ENCODE measurements around the gene FAM124A.

The FAM124A gene, protein sequence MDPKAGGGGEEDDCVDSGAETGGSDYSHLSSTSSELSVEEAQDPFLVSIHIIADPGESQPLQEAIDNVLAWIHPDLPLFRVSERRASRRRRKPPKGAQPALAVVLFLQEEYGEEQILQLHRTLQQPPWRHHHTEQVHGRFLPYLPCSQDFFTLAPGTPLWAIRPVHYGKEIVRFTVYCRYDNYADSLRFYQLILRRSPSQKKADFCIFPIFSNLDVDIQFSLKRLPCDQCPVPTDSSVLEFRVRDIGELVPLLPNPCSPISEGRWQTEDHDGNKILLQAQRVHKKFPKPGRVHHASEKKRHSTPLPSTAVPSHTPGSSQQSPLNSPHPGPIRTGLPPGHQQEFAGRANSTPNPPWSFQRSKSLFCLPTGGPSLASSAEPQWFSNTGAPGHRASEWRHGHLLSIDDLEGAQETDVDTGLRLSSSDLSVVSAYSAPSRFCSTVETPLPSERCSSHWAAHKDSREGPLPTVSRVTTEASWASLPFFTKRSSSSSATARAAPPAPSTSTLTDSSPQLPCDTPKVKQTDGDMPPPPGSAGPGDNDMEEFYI

DNA sequence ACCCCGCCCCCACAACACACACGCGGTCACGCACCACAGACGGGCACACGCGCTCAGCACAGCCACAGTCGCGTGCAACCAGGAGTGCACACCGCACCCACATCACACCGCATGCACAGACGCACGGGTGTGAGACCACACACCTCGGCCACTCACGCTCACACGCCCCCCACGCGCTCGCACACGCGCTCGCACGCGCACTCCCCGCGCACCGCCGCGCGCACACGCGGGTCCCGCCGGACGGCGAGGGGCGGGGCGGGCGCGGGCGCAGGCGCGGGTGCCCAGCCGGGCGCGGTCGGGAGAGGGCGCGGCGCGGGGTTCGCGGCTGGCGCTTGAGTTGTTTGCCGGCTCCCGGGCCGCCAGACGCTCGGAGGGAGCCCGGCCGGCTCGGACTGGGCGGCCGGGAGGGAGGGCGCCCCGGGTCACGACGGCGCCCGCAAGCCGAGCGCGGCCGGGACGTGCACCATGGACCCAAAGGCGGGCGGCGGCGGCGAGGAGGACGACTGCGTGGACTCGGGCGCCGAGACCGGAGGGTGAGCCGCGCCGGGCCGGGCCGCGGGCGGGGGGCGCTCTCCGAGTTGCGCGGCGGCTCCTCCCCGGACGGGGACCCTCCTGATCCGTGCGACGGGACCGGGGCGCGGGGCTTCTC lies at the start of gene FAM124A:
FAM124A (plus strand) TSS at position 362 of the 649 bp plus-strand sequence; CDS start at position 466, 104 bp downstream.
- no peaks in the 10 kb centered on the region for H3K4me1 Mint-ChIP-seq (ENCODE audit: low read depth)
- no peak within 1 kb of the TSS for H3K27ac Mint-ChIP-seq
- H3K27me3 Mint-ChIP-seq (ENCODE audit: low read depth), result peaks cover 51% of the 10 kb centered on the region

DNA sequence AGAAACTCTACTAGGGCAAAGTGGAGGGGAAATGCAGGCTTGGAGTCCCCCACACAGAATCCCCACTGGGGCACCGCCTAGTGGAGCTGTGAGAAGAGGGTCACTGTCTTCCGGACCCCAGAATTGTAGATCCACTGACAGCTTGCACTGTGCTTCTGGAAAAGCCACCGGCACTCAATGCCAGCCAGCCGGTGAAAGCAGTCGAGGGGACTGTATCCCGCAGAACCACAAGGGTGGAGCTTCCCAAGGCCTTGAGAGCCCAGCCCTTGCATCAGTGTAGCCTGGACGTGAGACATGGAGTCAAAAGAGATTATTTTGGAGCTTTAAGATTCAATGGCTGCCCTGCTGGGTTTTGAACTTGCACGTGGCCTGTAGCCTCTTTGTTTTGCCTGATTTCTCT lies 47.2 kb upstream of the FAM124A start:
- peaks cover 19% of the 10 kb centered on the region for H3K27me3 Mint-ChIP-seq (ENCODE audit: low read depth)
- H3K27ac Mint-ChIP-seq, result no peak overlapping the region
- no peak overlapping the region for H3K4me3 Mint-ChIP-seq
- no peaks in the 10 kb centered on the region for H3K4me1 Mint-ChIP-seq (ENCODE audit: low read depth)
- no peaks in the 10 kb centered on the region for H3K36me3 Mint-ChIP-seq (ENCODE audit: low read depth)
- H3K9me3 Mint-ChIP-seq, result no peaks in the 10 kb centered on the region

More for the DNA sequence above, at the start of gene FAM124A:
- Mint-ChIP-seq H3K36me3 (ENCODE audit: low read depth) (no peaks in the 10 kb centered on the region), H3K9me3 (no peaks in the 10 kb centered on the region), H3K4me3 (peak within 1 kb of the TSS; percentile 60)

DNA sequence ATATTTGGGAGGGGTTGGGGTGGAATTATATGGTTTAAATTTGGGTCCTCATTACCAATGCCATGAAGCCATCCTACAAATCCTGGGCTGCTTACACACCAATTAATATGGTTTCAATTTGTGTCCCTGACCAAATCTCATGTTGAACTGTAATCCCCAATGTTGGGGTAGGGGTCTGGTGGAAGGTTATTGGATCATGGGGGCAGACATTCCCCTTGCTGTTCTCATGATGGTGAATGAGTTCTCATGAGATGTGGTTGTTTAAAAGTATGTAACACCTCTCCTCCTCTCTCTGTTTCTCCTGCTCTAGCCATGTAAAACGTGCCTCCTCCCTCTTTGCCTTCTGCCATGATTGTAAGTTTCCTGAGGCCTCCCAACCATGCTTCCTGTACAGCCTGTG lies 46.6 kb upstream of the FAM124A start:
- no peaks in the 10 kb centered on the region for H3K36me3 Mint-ChIP-seq (ENCODE audit: low read depth)
- H3K4me3 Mint-ChIP-seq, result no peak overlapping the region
- H3K27ac Mint-ChIP-seq, result no peak overlapping the region
- H3K4me1 Mint-ChIP-seq (ENCODE audit: low read depth), result no peaks in the 10 kb centered on the region
- H3K9me3 Mint-ChIP-seq, result no peaks in the 10 kb centered on the region
- H3K27me3 Mint-ChIP-seq (ENCODE audit: low read depth), result peaks cover 22% of the 10 kb centered on the region

DNA sequence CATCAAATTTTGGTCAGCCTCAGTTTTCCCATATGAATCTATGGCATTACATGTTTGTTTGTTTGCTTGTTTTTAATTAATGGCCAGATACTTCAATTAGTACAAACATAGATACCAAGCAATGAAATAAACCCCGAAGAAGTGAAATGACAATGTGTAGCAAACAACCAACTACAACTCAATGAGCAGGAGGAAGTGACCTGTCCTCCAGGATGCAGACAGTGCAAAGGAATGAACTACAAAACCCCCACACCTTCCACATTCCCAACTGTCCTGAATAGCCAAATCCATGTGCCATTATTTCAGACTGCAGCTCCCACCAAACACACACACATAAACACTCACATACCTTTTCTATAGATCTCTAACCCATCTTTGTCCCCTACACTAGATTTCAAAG lies 45.0 kb upstream of the FAM124A start:
- Mint-ChIP-seq H3K4me3 (no peak overlapping the region), H3K27me3 (ENCODE audit: low read depth) (peaks cover 19% of the 10 kb centered on the region), H3K9me3 (no peaks in the 10 kb centered on the region), H3K27ac (no peak overlapping the region), H3K4me1 (ENCODE audit: low read depth) (no peaks in the 10 kb centered on the region), H3K36me3 (ENCODE audit: low read depth) (no peaks in the 10 kb centered on the region)

DNA sequence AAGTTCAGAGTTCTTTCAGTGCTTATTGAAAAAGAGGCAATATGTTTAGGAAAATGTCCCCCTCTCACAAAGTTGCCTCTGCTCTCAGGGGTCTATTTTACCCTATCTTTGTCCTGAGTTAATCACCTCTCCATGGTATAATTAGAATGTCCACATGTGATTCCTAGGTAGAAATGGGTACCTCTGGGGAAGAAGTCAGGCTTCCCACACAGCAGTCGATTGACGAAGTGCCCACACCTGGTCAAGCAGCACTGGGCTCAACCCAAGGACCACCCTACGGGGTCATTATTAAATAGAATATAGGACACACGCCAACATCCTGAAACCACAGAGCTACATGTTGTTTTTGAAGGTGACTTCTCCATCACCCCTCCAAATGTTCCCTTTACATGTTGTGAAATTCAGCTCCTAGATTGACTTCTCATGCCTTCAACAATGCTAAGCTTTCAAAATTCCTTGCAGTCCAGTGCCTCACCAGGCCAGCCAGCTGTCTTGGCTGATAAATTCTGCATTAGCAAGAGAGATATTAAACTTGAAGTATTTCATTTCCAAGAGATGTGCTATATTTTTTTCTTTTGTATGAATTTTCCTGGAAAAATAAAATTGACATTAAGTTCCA lies 43.6 kb upstream of the FAM124A start:
- H3K36me3 Mint-ChIP-seq (ENCODE audit: low read depth), result no peaks in the 10 kb centered on the region
- no peak overlapping the region for H3K27ac Mint-ChIP-seq
- no peaks in the 10 kb centered on the region for H3K4me1 Mint-ChIP-seq (ENCODE audit: low read depth)
- no peaks in the 10 kb centered on the region for H3K9me3 Mint-ChIP-seq
- H3K4me3 Mint-ChIP-seq, result no peak overlapping the region
- H3K27me3 Mint-ChIP-seq (ENCODE audit: low read depth), result peaks cover 26% of the 10 kb centered on the region

DNA sequence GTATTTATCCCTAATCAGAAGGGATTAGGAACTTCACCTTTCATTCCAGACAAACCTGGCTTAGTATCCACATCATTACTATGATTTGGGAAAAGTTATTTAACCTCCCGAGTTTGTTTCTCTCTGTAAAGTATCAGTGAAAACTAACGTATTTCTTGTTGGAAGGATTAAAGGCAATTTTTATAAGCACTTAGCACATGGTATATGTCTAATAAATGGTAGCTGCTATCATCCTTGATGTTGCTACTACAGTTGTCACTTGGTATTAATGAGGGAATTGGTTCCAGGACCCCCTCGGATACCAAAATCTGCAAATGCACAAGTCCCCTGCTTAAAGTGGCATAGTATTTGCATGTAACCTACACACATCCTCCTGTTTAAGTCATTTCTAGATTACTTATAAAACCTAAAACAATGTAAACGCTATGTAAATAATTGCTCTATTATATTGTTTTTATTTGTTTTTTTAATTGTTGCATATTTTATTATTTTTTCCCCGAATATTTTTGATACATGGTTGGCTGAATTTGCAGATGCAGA lies 42.7 kb upstream of the FAM124A start:
- peaks cover 35% of the 10 kb centered on the region for H3K27me3 Mint-ChIP-seq (ENCODE audit: low read depth)
- H3K4me3 Mint-ChIP-seq, result no peak overlapping the region
- no peaks in the 10 kb centered on the region for H3K4me1 Mint-ChIP-seq (ENCODE audit: low read depth)
- no peak overlapping the region for H3K27ac Mint-ChIP-seq
- no peaks in the 10 kb centered on the region for H3K9me3 Mint-ChIP-seq
- no peaks in the 10 kb centered on the region for H3K36me3 Mint-ChIP-seq (ENCODE audit: low read depth)

DNA sequence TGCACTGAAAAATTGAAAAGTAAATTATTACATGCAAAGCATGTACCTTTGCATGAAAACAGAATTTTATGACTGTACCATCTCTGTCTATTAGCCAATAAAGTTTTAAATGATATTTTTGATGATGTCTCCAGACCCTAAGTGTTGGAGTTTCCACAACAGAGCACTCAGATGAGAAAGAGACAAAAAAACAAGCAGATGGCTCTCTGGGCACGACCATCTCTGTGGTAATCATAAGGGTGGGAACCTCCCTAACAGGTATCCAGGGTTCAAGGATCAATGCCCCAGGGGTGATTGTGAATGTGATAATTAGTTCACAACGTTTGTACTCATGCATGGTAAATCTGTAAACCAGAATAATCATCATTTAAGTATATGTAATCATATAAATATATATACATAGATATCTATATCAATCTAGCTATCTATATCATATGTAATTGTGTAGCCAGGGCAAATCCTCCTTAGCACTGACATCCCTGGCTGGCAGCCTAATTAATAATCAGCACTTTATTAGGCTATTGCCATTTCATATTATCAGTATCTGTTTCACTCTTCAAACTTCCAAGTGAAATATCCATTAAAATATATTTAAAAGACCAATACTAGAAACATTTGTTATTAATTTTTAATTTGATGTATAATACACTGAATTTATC lies 41.2 kb upstream of the FAM124A start:
- H3K27me3 Mint-ChIP-seq (ENCODE audit: low read depth), result peaks cover 40% of the 10 kb centered on the region
- H3K36me3 Mint-ChIP-seq (ENCODE audit: low read depth), result no peaks in the 10 kb centered on the region
- no peaks in the 10 kb centered on the region for H3K4me1 Mint-ChIP-seq (ENCODE audit: low read depth)
- no peak overlapping the region for H3K27ac Mint-ChIP-seq
- H3K4me3 Mint-ChIP-seq, result no peak overlapping the region
- no peaks in the 10 kb centered on the region for H3K9me3 Mint-ChIP-seq

DNA sequence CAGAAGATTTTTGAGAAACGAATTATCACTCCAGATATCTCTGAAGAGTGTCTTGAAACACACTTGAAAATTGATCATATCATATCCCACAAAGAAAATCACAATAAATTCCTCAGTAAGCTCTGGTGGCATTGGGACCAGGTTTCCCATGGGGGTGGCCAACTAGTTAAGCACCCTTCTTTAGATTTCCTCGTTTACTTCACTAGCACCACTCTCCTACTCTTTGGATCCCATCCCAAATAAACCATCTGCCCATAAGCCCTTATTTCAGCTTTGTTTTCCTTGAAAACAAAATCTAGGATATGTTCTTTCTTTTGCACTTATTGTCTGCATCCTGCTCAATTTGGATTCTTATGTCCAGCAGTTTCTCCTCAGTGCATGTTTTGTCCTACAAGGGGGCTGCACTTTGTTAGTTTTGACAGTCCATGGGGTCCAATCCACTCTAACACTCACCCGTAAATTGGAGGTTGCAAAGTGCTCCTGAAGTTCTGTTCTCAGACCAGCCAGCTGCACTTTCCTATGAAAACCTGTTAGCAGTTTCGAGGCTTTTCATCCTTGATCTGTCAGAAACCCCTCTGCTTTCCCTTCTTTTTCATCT lies 40.3 kb upstream of the FAM124A start:
- Mint-ChIP-seq H3K36me3 (ENCODE audit: low read depth) (no peaks in the 10 kb centered on the region), H3K27ac (no peak overlapping the region), H3K4me3 (no peak overlapping the region), H3K27me3 (ENCODE audit: low read depth) (peaks cover 40% of the 10 kb centered on the region), H3K4me1 (ENCODE audit: low read depth) (no peaks in the 10 kb centered on the region), H3K9me3 (no peaks in the 10 kb centered on the region)

DNA sequence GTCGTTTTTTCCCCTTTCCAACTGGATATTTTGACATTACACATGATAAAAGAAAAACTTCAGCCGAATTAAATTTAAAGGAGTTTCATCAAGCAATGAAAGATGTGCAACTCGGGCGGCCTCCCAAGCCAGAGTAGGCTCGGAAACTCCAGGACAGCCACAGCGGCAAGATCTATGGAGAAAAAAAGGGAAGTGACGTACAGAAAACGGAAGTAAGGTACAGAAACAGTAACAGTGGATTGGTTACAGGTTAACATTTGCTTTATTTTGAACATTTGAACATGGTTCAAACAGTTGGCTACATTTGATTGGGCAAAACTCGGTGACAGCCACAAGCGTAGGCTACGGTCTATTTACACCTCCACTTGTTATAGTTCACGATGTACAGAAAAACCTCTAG lies 30.5 kb upstream of the FAM124A start:
- H3K9me3 Mint-ChIP-seq, result no peaks in the 10 kb centered on the region
- no peaks in the 10 kb centered on the region for H3K36me3 Mint-ChIP-seq (ENCODE audit: low read depth)
- H3K27ac Mint-ChIP-seq, result no peak overlapping the region
- peaks cover 2% of the 10 kb centered on the region for H3K4me1 Mint-ChIP-seq (ENCODE audit: low read depth)
- no peaks in the 10 kb centered on the region for H3K27me3 Mint-ChIP-seq (ENCODE audit: low read depth)
- no peak overlapping the region for H3K4me3 Mint-ChIP-seq

DNA sequence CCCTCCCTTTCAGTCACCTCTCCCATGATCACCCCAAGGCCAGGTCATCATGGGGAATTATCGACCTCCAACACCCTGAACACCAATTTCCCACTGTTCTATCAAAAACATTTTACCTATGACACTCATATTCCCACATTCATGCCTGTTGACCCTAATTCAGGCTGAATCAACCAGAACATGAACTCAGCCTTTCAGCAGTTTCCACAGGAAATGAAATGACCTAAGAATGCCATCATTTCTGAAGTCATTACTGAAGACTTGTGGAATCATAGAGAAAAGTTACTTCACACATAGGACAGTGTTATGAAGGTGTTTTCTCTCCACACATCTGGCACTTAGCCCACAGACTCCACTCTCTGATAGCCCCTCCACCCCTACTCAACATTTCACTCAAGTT lies 29.9 kb upstream of the FAM124A start:
- no peak overlapping the region for H3K4me3 Mint-ChIP-seq
- no peak overlapping the region for H3K27ac Mint-ChIP-seq
- H3K9me3 Mint-ChIP-seq, result no peaks in the 10 kb centered on the region
- no peaks in the 10 kb centered on the region for H3K27me3 Mint-ChIP-seq (ENCODE audit: low read depth)
- H3K4me1 Mint-ChIP-seq (ENCODE audit: low read depth), result peaks cover 2% of the 10 kb centered on the region
- no peaks in the 10 kb centered on the region for H3K36me3 Mint-ChIP-seq (ENCODE audit: low read depth)

DNA sequence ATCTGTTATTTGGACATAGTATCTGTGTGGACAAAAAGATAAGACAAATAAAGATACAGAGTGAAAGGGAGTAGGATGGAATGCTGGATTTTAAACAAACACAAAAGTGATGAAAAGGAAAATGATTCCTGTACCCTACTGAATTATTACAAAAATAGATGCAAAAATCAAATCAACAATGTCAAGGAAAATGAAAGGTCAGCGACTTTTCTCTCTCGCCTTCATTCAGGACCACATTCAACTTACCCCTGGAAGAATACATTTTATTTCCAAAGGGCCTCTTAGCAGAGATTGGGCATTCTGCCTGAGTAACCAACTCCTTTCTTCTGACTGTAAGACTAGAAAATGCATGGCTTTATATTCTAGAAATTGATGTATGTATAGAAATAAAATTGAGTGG lies 28.8 kb upstream of the FAM124A start:
- no peak overlapping the region for H3K4me3 Mint-ChIP-seq
- H3K9me3 Mint-ChIP-seq, result no peaks in the 10 kb centered on the region
- peaks cover 2% of the 10 kb centered on the region for H3K4me1 Mint-ChIP-seq (ENCODE audit: low read depth)
- no peaks in the 10 kb centered on the region for H3K36me3 Mint-ChIP-seq (ENCODE audit: low read depth)
- no peaks in the 10 kb centered on the region for H3K27me3 Mint-ChIP-seq (ENCODE audit: low read depth)
- H3K27ac Mint-ChIP-seq, result no peak overlapping the region

DNA sequence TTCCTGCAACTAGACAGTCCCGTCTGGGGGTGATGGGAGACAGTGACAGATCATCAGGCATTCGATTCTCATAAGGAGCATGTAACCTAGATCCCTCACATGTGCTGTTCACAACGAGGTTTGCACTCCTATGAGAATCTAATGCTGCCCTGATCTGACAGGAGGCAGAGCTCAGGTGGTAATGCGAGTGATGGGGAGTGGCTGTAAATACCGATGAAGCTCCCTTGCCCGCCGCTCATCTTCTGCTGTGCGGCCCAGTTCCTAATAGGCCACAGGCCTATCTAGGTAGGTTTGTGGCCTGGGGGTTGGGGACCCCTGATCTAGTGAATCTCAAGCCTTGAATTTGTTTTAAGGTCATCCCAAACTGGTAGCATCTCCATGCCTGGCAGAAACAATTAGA lies 27.3 kb upstream of the FAM124A start:
- Mint-ChIP-seq H3K27ac (no peak overlapping the region), H3K27me3 (ENCODE audit: low read depth) (no peaks in the 10 kb centered on the region), H3K4me1 (ENCODE audit: low read depth) (peaks cover 2% of the 10 kb centered on the region), H3K9me3 (no peaks in the 10 kb centered on the region), H3K36me3 (ENCODE audit: low read depth) (peaks cover 2% of the 10 kb centered on the region), H3K4me3 (no peak overlapping the region)

DNA sequence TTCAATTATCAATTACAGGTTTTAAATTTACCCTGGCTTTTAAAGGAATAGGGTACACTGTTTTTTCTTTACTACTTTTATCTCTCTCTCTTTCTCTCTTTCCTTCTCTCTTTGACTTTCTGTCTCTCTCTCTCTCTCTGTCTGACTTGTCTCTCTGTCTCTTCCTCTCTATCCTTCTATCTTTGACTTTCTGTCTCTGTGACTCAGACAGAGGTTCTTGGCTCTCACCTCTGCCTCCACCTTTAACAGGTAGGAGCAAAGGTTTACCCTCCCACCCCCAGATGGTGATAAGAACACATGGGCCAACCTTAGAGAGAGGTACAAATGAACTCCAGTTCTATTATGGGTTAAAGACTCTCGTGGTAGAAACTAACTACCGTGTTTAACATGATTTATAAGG lies 20.3 kb upstream of the FAM124A start:
- peaks cover 2% of the 10 kb centered on the region for H3K4me1 Mint-ChIP-seq (ENCODE audit: low read depth)
- no peak overlapping the region for H3K4me3 Mint-ChIP-seq
- no peak overlapping the region for H3K27ac Mint-ChIP-seq
- H3K36me3 Mint-ChIP-seq (ENCODE audit: low read depth), result peaks cover 2% of the 10 kb centered on the region
- H3K27me3 Mint-ChIP-seq (ENCODE audit: low read depth), result peaks cover 12% of the 10 kb centered on the region
- no peaks in the 10 kb centered on the region for H3K9me3 Mint-ChIP-seq

DNA sequence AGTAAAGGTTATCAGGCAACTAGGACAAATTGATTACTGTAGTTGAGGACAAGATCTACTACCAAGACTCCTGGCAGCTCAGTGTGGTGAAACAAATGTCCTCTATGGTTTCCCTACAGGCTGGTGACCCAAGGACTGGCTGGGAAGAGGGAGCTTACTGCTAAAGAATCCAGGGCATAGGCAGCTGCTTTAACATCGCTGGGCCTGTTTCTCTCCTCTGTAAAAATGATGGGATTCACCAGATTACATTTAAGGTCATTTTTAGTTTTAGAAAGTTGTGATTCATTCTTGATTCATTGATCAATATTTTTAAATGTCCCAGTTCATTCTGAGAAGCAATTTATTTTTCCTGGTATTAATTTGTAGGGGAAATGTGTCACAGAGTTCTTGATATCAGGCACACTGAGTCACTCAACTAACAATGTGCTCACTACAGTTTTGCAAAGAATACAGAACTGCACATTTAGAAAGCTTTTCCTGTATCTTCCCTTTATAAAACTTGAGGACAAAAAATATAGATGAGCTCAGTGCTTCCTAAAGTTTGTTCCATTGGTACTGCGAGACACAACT lies 19.6 kb upstream of the FAM124A start:
- H3K27ac Mint-ChIP-seq, result no peak overlapping the region
- H3K4me1 Mint-ChIP-seq (ENCODE audit: low read depth), result peaks cover 2% of the 10 kb centered on the region
- peaks cover 2% of the 10 kb centered on the region for H3K36me3 Mint-ChIP-seq (ENCODE audit: low read depth)
- no peaks in the 10 kb centered on the region for H3K9me3 Mint-ChIP-seq
- H3K4me3 Mint-ChIP-seq, result no peak overlapping the region
- H3K27me3 Mint-ChIP-seq (ENCODE audit: low read depth), result peaks cover 15% of the 10 kb centered on the region

All from T-helper 1 cell treated with Interleukin-12 subunit alpha and Interleukin-12 subunit beta and Interleukin-4 antibody, amounts not matched to agents 30 μg/mL and 1 μg/mL, for 36 hours (primary cell).